Caco-2 (cell line): ENCODE measurements around the gene SYNPO2. TPM values are rescaled to one million over a fixed set of nuclear protein-coding genes. Genes with fewer than 3 reads are reported as not detected.

Source experiments
- BruUV-seq: library from RNA; stranded (reverse); fragments of 400-500 nt; replicated peaks from 2 replicates; lab custom pipeline; 2021; lab: Mats Ljungman, UMichigan
- CTCF ChIA-PET: fragments of 300-600 bp; sonication (Branson Sonifier 250); formaldehyde crosslinking; loops from one replicate; lab custom pipeline; 2022; ENCODE audit warnings: antibody characterized with exemption; lab: Charles Lee
- POLR2A ChIA-PET: fragments of 300-600 bp; sonication (Branson Sonifier 250); formaldehyde crosslinking; loops from one replicate; lab custom pipeline; 2022; ENCODE audit warnings: antibody characterized with exemption; lab: Charles Lee
- DNase-seq, 2 experiments: peaks; one replicate each; pipeline versions ENCODE4 v3.0.0 to v3.0.0-alpha.2; 2020 to 2022
- H3K27me3 ChIP-seq: replicated peaks from 2 replicates; pipeline ENCODE4 v1.6.0; 2011; ENCODE audit warnings: low read length; ENCODE audit not compliant: control insufficient read depth, insufficient read depth
- H3K36me3 ChIP-seq: 2 replicates; pipeline ENCODE4 v1.5.1; 2011; ENCODE audit warnings: low read length; ENCODE audit not compliant: control insufficient read depth, insufficient read depth
- H3K4me1 ChIP-seq: fragments of 250-450 bp; sonication (Bioruptor Pico); 2 replicates; pipeline ENCODE4 v1.5.1; 2020; ENCODE audit warnings: mild to moderate bottlenecking
- H3K4me3 ChIP-seq: 2 replicates; pipeline ENCODE4 v1.5.1; 2011; ENCODE audit warnings: low read depth, mild to moderate bottlenecking, control low read depth, low read length
- H3K9me3 ChIP-seq: fragments of 250-450 bp; sonication (Bioruptor Pico); 2 replicates; pipeline ENCODE4 v1.5.1; 2020; ENCODE audit warnings: mild to moderate bottlenecking, moderate library complexity
- H3K27ac Mint-ChIP-seq: one replicate; pipeline ENCODE4 v1.8.0; 2022; ENCODE audit warnings: mixed read lengths; ENCODE audit not compliant: unreplicated experiment
- H3K27me3 Mint-ChIP-seq: one replicate; pipeline ENCODE4 v1.8.0; 2022; ENCODE audit warnings: mixed read lengths; ENCODE audit not compliant: insufficient read depth, unreplicated experiment
- H3K36me3 Mint-ChIP-seq: one replicate; pipeline ENCODE4 v1.8.0; 2022; ENCODE audit warnings: mild to moderate bottlenecking, mixed read lengths; ENCODE audit not compliant: insufficient read depth, unreplicated experiment
- H3K4me1 Mint-ChIP-seq: one replicate; pipeline ENCODE4 v1.8.0; 2022; ENCODE audit warnings: low read depth, mixed read lengths; ENCODE audit not compliant: unreplicated experiment
- H3K4me3 Mint-ChIP-seq: one replicate; pipeline ENCODE4 v1.8.0; 2022; ENCODE audit warnings: mild to moderate bottlenecking, moderate library complexity, mixed read lengths; ENCODE audit not compliant: unreplicated experiment
- H3K9me3 Mint-ChIP-seq: one replicate; pipeline ENCODE4 v1.8.0; 2022; ENCODE audit warnings: mixed read lengths; ENCODE audit not compliant: unreplicated experiment
- CTCF ChIP-seq, 2 experiments: fragments of 200-600 bp in 1 of 2; IDR thresholded peaks; 1 replicate in 1 of 2; 2 replicates in 1 of 2; pipeline versions ENCODE4 v1.5.1 to v1.8.0; 2011 to 2022; ENCODE audit warnings: antibody characterized with exemption in 1 of 2, control low read depth in 1 of 2, inconsistent platforms in 1 of 2, low read depth in 1 of 2, low read length in 1 of 2, mild to moderate bottlenecking in 1 of 2, moderate library complexity in 1 of 2; ENCODE audit not compliant: insufficient read depth in 1 of 2, severe bottlenecking in 1 of 2, unreplicated experiment in 1 of 2
- intact Hi-C: fragments of 100-400 bp; cut with micrococcal nuclease; formaldehyde crosslinking; loops from one replicate; pipeline ENCODE4 v1.10.0; 2022; ENCODE audit not compliant: unreplicated experiment
- total RNA-seq: library from RNA; stranded (reverse); gene quantifications from 2 replicates; pipeline ENCODE4 v1.2.3, GENCODE V29; 2022

SYNPO2 gene
- total RNA-seq, 1 experiment from 2014 or later, result 0.16 TPM

GRCh38 chr4:118865091-118865708 lies 23.5 kb upstream of the SYNPO2 start:
- TF ChIP-seq CTCF (IDR thresholded peaks at IDR 0.05; ENCODE audit: insufficient read depth in 1 of 2, low read depth in 1 of 2, low read length in 1 of 2, severe bottlenecking in 1 of 2, unreplicated experiment in 1 of 2), result peak; percentile 57 to 82
- H3K27ac Mint-ChIP-seq, result no peak overlapping the region
- H3K27me3 ChIP-seq, result no peaks in the 10 kb centered on the region
- H3K4me3 Mint-ChIP-seq, result no peak overlapping the region
- BruUV-seq, result no TSS peak
- ChIA-PET CTCF (interaction anchor here (0.5 to 1.1 kb wide), 5 partner anchors 24 to 104 kb away, joined by 3 to 7 read pairs (median 3); no protein-coding TSS in a partner anchor), POLR2A (no interaction called here)
- no peaks in the 10 kb centered on the region for H3K36me3 Mint-ChIP-seq
- peak; percentile 60 to 71 for DNase-seq
- no peaks in the 10 kb centered on the region for H3K4me1 Mint-ChIP-seq
- no peaks in the 10 kb centered on the region for H3K9me3 ChIP-seq
- intact Hi-C loops, result loop anchor here (1.0 kb wide), 1 partner anchor 93 kb away; no protein-coding TSS in a partner anchor
- H3K36me3 ChIP-seq, result no peaks in the 10 kb centered on the region
- H3K9me3 Mint-ChIP-seq, result no peaks in the 10 kb centered on the region
- H3K4me3 ChIP-seq, result no peak overlapping the region
- H3K4me1 ChIP-seq, result no peaks in the 10 kb centered on the region
- H3K27me3 Mint-ChIP-seq, result peaks cover 11% of the 10 kb centered on the region

- TF ChIP-seq CTCF (IDR thresholded peaks at IDR 0.05; ENCODE audit: insufficient read depth in 1 of 2, low read depth in 1 of 2, low read length in 1 of 2, severe bottlenecking in 1 of 2, unreplicated experiment in 1 of 2), result no peak
- CTCF ChIA-PET, result interaction anchor here (0.5 kb wide), 1 partner anchor 24 kb away, joined by 3 read pairs; no protein-coding TSS in a partner anchor
- no peak overlapping the region for H3K4me3 Mint-ChIP-seq
- no peaks in the 10 kb centered on the region for H3K9me3 Mint-ChIP-seq
- H3K4me1 Mint-ChIP-seq, result no peaks in the 10 kb centered on the region
- Histone ChIP-seq H3K36me3 (no peaks in the 10 kb centered on the region), H3K4me1 (no peaks in the 10 kb centered on the region), H3K4me3 (no peak overlapping the region), H3K9me3 (no peaks in the 10 kb centered on the region), H3K27me3 (no peaks in the 10 kb centered on the region)
- no peaks in the 10 kb centered on the region for H3K36me3 Mint-ChIP-seq
- intact Hi-C loops, result no loop called here
- POLR2A ChIA-PET, result no interaction called here
- no peak for DNase-seq
- peaks cover 14% of the 10 kb centered on the region for H3K27me3 Mint-ChIP-seq
- BruUV-seq, result no TSS peak
- H3K27ac Mint-ChIP-seq, result no peak overlapping the region
Observed at GRCh38 chr4:118866442-118866841, 22.2 kb upstream of the SYNPO2 start.

GRCh38 chr4:118867311-118868067 lies 21.2 kb upstream of the SYNPO2 start:
- Mint-ChIP-seq H3K4me1 (no peaks in the 10 kb centered on the region), H3K27me3 (peaks cover 11% of the 10 kb centered on the region), H3K4me3 (no peak overlapping the region), H3K9me3 (no peaks in the 10 kb centered on the region), H3K36me3 (no peaks in the 10 kb centered on the region), H3K27ac (no peak overlapping the region)
- Histone ChIP-seq H3K4me3 (no peak overlapping the region), H3K27me3 (no peaks in the 10 kb centered on the region), H3K36me3 (no peaks in the 10 kb centered on the region), H3K4me1 (no peaks in the 10 kb centered on the region), H3K9me3 (no peaks in the 10 kb centered on the region)
- intact Hi-C loops, result no loop called here
- no peak for DNase-seq
- no peak for TF ChIP-seq CTCF (IDR thresholded peaks at IDR 0.05; ENCODE audit: insufficient read depth in 1 of 2, low read depth in 1 of 2, low read length in 1 of 2, severe bottlenecking in 1 of 2, unreplicated experiment in 1 of 2)
- BruUV-seq, result no TSS peak
- ChIA-PET CTCF (no interaction called here), POLR2A (no interaction called here)
